Hepatocyte (in vitro differentiated cells): ENCODE results near the gene TRAF7.

ENCODE experiments used
- CTCF ChIP-seq: fragments of 200-600 bp; sonication (generic); IDR thresholded peaks from 2 replicates; pipeline ENCODE4 v1.5.1; 2016; ENCODE audit warnings: antibody characterized with exemption, mild to moderate bottlenecking; ENCODE audit not compliant: poor library complexity
- EZH2 ChIP-seq: fragments of 200-600 bp; sonication (generic); IDR thresholded peaks from 2 replicates; pipeline ENCODE4 v1.6.1; 2016; ENCODE audit warnings: antibody characterized with exemption, mild to moderate bottlenecking, borderline replicate concordance

GRCh38 chr16:2148714-2149629 is 6.6 kb upstream of the TRAF7 start:
- TF ChIP-seq CTCF (no peak), EZH2 (no peak)
